IPS-11a (cell line): Measurements from ENCODE around the gene SUGCT.
"Not testable (repeated sequence)": the region's sequence is repeated elsewhere in the genome, so short reads cannot be mapped to it uniquely, and the experiment has no call there.

ENCODE experiments used
- H3K4me3 ChIP-seq: one replicate; pipeline ENCODE4 v1.5.1; 2013; ENCODE audit warnings: low read depth, low read length, control low read depth

Gene SUGCT

GRCh38 chr7:40134428-40135316 is at the start of gene SUGCT, which contains the start of gene MPLKIP:
TSS of gene SUGCT (plus strand) at chr7:40135005.
TSS of gene MPLKIP (minus strand) at chr7:40134622. CDS start at chr7:40134567, 55 bp downstream.
- H3K4me3 ChIP-seq, result peak within 1 kb of the TSS; percentile 87

- H3K4me3 ChIP-seq, result no peak overlapping the region
Measured at GRCh38 chr7:40092182-40092581, 42.6 kb upstream of the SUGCT start.

DNA sequence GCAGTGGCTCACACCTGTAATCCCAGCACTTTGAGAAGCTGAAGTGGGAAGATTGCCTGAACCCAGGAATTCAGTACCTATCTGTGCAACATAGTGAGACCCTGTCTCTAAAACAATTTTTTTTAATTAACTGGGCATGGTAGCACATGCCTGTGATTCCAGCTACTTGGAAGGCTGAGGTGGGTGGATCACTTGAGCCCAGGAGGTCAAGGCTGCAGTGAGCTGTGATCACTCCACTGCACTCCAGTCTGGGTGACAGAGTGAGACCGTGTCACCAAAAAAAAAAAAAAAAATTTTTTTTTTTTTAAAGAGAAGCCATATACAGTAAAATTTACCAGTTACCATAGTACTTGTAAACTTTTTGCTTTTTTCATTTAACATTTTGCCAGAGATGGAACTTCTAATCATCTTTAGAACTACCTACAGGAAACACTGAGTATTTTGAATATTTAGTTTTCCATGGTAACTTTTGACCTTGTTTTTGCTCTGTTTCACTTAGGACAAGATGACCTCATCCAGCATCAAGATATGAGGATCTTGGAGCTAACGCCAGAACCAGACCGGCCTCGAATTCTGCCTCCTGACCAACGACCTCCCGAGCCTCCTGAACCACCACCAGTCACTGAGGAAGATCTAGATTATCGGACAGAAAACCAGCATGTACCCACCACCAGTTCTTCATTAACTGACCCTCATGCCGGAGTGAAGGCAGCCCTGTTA is 41.0 kb upstream of the SUGCT start:
- no peak overlapping the region for H3K4me3 ChIP-seq

GRCh38 chr7:40095230-40095629 is 39.6 kb upstream of the SUGCT start:
- no peak overlapping the region for H3K4me3 ChIP-seq

DNA sequence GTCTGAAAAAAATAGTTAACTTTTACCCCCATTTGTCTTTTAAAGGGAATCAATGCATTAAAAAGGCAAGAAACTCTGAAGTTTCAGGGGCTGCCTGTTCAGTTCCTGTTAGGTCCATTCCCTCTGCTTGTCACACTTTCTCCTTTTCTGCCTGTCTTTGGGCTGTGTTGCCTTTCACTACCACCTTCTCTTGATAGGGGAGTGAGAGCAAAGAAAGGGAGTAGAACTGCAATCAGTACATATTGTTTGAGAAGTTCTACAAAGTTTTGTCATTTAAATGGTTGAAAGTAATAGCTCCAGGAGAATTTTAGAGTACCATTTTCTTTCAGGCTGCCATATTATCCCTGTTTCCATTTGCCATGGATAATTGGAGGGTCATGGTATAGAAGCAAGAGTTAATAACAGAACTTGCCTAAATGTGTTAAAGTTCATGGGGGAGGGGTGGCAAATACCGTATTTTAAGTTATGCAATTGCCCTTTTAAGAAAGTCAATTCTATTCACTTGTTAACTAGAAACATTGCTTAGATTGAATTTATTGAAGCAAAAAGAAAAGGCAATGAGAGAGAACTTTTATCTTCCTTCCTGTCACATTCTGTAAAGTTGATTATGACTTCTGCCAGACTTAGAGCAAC is 39.0 kb upstream of the SUGCT start:
- H3K4me3 ChIP-seq, result no peak overlapping the region

DNA sequence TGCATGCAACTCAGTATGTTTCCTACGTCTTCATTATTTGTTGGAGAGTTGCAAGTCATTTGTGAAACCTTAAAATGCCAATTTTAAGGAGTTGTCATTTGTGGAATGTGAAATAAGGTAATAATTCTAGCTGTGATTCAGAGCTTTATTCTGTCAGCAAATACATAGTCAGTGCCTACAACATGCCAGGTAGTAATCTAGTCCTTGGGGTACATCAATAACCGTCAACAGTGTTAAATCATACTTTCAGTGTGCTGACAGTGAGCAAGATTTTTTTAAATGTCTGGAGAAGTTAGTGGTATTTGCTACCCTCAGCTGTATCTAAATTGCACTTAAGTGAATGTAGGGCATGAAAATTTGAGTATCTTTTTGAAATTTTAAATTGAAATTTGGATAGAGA is 37.1 kb upstream of the SUGCT start:
- H3K4me3 ChIP-seq, result no peak overlapping the region

DNA sequence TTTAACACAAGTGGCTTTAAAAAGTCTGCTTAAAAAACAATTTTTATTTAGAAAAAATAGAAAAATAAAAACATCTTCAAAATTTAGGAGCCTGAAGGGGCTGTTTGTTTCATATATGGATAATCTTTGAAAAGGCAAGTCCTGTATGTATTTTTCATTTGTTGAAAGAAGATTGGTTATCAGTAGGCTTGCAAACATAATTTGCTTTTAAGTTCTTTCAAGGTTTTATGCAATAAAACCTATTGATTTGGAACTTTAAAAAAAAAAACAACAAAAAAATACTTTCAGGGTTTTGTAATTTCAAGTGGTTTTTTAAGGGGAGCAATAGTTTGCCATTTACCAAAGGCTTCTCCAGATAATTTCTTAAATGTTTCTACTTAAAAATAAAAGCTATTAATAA is 36.0 kb upstream of the SUGCT start:
- no peak overlapping the region for H3K4me3 ChIP-seq

DNA sequence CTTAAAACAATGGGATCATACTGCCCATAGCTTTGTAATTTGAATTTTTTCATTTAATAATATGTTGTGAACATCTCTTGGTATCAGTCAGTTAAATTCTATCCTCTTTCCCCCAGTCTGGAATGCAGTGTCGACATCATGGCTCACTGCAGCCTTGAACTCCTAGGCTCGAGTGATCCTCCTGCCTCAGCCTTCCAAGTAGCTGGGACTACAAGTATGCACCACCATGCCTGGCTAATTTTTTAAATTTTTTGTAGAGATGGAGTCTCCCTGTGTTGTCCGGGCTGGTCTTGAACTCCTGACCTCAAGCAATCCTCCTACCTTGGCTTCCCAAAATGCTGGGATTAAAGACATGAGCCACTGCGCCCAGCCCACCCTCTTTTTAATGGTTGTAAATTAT is 35.0 kb upstream of the SUGCT start:
- H3K4me3 ChIP-seq, result no peak overlapping the region

GRCh38 chr7:40101201-40101600 is 33.6 kb upstream of the SUGCT start:
- no peak overlapping the region for H3K4me3 ChIP-seq

DNA sequence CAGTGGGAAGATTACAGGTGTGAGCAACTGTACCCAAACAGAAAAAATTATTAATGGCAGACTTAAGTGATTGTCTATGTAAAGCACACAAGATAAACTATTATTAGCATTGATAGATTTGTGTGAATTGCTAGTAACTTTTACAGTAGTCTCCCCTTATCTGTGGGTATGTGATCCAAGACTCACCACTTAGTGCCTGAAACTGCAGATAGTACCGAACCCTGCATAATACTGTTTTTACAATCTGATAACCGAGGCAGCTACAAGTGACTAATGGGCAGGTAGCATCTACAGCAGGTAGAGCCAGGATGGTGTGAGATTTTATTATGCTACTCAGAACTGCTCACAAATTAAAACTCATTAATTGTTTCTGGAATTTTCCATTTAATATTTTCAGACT is 31.9 kb upstream of the SUGCT start:
- no peak overlapping the region for H3K4me3 ChIP-seq

DNA sequence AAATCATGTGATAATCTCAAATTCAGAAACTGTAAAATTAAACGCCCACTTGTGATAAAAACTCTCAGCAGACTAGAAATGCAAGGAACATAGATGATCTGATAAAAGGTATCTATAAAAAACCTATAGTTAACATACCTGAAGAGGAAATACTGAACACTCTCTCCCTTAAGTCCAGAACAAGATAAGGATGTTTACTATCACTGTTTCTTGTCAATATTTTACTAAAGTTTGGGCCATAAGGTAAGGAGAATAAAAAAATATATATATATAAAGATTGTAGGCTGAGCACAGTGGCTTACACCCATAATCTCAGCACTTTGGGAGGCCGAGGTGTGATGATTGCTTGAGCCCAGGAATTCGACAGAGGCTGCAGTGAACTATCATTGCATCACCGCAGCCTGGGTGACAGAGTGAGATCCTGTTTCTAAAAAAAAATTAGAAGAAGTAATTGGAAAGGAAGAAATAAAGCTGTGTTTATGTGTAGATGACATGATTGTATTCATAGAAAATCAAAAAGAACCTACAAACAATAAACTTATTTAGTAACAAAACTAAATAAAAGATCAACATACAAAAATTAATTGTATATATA is 28.8 kb upstream of the SUGCT start:
- no peak overlapping the region for H3K4me3 ChIP-seq

DNA sequence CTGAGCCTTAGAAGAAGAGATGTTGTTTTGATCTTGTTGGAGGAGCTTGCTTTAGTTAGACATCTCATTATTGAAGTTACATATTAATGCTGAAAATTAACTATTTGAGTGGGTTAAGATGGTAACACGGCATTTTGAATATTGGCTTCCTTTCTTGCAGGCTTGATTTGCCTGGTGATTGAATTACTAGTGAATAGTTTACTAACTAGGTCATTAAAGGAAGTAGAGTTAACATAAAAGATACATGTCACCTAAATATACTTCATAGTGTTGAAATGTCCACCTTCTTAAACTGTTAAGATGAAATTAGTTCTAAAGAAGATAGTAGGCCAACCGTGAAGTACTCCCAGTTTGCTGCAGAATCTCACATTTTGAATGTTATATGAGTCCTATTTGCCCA is 18.9 kb upstream of the SUGCT start:
- H3K4me3 ChIP-seq, result no peak overlapping the region

DNA sequence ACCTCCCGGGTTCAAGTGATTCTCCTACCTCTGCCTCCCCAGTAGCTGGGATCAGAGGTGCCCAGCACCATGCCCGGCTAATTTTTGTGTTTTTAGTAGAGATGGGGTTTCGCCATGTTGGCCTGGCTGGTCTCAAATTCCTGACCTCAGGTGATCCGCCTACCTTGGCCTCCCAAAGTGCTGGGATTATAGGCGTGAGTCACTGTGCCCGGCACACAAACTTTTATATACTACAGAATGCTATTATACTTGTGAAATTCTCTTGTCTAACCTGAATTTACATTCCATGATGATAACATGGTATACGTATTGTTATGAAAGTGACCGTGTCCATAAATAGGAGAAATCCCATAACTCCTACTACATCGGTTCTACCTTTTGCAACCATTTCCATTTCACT is 17.6 kb upstream of the SUGCT start:
- H3K4me3 ChIP-seq, result not testable (repeated sequence)

DNA sequence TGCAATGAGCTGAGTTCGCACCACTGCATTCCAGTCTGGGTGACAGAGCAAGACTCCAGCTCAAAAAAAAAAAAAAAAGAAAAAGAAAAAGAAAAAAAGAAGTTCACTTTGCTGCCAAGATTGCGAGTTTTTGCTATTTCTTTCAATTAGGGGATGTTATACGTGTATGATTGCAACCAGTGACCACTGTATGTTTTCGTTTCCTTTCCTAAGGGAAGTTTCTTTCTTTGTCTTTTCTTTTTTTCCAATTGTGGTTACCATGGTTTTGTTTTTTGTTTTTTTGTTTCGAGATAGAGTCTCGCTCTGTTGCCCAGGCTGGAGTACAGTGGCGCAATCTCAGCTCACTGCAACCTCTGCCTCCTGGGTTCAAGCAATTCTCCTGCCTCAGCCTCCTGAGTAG is 16.6 kb upstream of the SUGCT start:
- not testable (repeated sequence) for H3K4me3 ChIP-seq

DNA sequence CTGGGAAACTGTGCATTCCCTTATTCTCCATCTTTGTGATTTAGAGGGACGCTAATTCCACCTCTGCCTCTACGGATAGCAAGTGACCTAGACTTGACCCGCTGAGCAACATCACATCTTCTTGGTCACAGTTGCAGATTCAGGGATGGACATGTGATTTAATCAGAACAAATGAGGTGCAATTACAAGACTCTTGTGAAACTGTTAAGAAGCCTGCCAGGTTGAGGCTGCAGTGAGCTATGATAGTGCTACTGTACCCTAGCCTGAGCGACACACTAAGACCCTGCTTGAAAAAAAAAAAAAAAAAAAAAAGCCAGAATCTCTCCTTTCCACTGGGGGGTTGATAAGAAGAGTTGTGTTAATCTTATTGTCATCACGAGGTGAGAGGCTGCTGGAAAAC is 14.8 kb upstream of the SUGCT start:
- no peak overlapping the region for H3K4me3 ChIP-seq

GRCh38 chr7:40122100-40122939 is 12.5 kb upstream of the SUGCT start:
- not testable (repeated sequence) for H3K4me3 ChIP-seq

GRCh38 chr7:40122940-40123254 is 11.9 kb upstream of the SUGCT start:
- H3K4me3 ChIP-seq, result no peak overlapping the region

DNA sequence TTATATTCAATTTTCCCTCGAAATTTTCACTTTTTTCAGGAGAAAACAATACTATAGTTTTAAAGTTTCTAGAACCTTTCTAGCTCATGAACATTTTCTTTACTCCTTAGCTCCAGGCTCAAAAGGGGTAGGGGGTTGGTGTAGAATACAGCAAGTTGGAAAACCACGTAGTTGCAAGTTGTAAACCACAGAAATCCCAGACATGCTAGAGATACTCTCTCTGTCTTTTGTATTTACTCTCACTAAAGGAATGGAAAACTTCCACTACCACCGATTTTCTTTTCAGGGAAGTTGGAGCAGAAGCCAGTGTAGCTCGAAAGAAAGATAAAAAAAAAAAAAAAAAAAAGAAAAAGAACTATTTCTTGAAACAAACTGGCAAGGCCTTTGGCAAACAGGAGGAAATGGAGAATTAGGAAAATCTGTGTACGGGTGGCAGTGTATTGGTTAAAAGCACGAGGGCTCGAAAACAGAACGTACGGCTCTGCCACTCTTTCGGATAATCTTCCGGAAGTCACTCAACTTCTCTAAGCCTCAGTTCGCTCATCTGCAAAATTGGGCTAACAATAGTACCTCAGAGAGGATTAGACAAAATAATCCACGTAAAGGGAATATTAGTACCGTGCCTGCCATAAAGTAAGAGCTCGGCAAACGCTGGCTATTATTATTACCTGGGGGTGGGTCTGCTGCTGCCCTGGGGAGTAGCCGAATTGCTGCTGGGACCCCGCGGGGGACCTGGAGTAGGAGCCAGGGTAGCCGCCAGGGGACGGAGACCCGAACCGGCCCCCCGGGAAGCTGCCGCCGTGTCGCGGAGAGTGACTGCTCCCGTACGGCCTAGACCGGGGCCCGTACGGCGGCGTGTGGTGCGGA is 1.0 kb upstream of the SUGCT start:
- H3K4me3 ChIP-seq, result peak overlapping the region; percentile 87

- H3K4me3 ChIP-seq, result peak overlapping the region; percentile 87
Measured at GRCh38 chr7:40135317-40135610, 459 bp downstream of the SUGCT start.

- H3K4me3 ChIP-seq, result no peak overlapping the region
Measured at GRCh38 chr7:40137563-40137962, 2.8 kb downstream of the SUGCT start.
